ENCODE data around the gene FBXL2.
"Not testable (repeated sequence)": the region's sequence is repeated elsewhere in the genome, so short reads cannot be mapped to it uniquely, and the experiment has no call there.

Gene FBXL2

DNA sequence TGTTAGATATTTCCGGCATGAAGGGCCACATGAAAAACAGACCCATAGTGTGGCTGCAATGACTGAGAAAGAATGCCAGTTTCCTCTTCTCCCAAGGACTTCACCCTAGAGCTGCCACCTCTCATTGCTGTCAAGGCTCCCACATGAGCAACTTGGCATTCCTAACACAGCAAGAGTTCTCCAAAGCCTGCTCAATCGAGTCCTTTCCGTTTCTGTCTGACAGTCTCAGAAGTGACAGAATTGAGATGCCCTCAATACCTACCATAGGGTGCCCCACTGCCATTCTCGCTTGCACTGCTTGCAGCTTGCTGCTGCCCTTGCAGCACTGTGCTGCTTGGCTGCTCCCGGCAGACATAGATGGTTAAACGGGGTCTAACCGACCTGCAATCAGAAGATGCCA, 118.7 kb downstream of the FBXL2 start:
- DNase-seq (ENCODE audit: extremely low read depth, low read depth), result no peak
- TF ChIP-seq, protein P1, sequence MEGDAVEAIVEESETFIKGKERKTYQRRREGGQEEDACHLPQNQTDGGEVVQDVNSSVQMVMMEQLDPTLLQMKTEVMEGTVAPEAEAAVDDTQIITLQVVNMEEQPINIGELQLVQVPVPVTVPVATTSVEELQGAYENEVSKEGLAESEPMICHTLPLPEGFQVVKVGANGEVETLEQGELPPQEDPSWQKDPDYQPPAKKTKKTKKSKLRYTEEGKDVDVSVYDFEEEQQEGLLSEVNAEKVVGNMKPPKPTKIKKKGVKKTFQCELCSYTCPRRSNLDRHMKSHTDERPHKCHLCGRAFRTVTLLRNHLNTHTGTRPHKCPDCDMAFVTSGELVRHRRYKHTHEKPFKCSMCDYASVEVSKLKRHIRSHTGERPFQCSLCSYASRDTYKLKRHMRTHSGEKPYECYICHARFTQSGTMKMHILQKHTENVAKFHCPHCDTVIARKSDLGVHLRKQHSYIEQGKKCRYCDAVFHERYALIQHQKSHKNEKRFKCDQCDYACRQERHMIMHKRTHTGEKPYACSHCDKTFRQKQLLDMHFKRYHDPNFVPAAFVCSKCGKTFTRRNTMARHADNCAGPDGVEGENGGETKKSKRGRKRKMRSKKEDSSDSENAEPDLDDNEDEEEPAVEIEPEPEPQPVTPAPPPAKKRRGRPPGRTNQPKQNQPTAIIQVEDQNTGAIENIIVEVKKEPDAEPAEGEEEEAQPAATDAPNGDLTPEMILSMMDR (IDR thresholded peaks at IDR 0.05; ENCODE audit: low read depth, low read length), result no peak

- TF ChIP-seq, protein P1 (IDR thresholded peaks at IDR 0.05; ENCODE audit: low read depth, low read length), result no peak
- DNase-seq (ENCODE audit: extremely low read depth, low read depth), result no peak
Observed at GRCh38 chr3:33398410-33398809, 121.2 kb downstream of the FBXL2 start.

- TF ChIP-seq, protein P1 (IDR thresholded peaks at IDR 0.05; ENCODE audit: low read depth, low read length), result no peak
- no peak for DNase-seq (ENCODE audit: extremely low read depth, low read depth)
Observed at GRCh38 chr3:33401781-33402180, 124.5 kb downstream of the FBXL2 start.

DNA sequence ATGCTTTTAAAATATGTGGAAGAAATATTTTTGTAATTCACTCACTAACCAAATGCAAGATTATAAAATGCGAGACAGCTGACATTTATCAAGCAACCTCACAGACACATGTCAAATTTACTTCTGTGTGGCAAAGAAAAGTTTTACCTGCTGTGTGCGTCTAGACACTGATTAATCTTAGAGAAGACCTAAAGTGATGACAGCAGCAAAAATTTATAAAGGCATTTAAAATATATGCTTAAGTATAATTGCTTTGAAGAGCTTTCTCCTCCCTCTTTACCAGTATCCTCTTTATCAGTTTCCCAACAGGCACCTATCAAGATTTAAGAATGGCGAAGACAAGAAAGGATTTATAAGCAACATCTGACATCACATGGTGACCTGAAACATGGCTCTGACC, 125.7 kb downstream of the FBXL2 start:
- no peak for DNase-seq (ENCODE audit: extremely low read depth, low read depth)
- TF ChIP-seq, protein P1 (IDR thresholded peaks at IDR 0.05; ENCODE audit: low read depth, low read length), result no peak

DNA sequence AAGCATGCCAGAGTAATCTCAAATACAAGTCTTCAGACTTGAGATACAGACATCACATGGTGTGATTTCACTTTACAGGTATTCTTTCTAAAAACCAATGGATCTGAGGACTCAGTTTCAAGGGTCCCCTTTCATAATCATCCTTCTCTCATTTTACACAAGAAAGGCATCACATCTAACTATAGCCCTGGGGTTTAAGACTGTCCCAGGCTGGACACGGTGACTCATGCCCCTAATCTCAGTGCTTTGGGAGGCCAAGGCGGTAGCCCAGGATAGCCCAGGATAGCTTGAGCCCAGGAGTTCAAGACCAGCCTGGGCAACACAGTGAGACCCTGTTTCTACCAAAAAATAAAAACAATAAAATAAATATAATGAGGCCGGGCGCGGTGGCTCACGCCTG, 126.5 kb downstream of the FBXL2 start:
- no peak for DNase-seq (ENCODE audit: extremely low read depth, low read depth)
- TF ChIP-seq, protein P1 (IDR thresholded peaks at IDR 0.05; ENCODE audit: low read depth, low read length), result no peak

DNA sequence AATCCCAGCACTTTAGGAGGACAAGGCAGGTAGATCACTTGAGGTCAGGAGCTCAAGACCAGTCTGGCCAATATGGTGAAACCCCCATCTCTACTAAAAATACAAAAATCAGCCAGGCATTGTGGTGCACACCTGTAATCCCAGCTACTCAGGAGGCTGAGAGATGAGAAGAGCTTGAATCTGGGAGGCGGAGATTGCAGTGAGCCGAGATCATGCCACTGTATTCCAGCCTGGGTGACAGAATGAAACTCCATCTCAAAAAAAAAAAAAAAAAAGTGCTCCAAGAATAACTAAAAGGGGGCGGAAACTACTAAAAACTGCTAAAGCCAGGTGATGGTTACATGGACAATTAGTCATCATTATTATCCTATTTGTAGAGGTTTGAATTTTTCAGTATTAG, 133.6 kb downstream of the FBXL2 start:
- not testable (repeated sequence) for DNase-seq (ENCODE audit: extremely low read depth, low read depth)

GRCh38 chr3:33417066-33417673, 139.9 kb downstream of the FBXL2 start:
- no peak for DNase-seq (ENCODE audit: extremely low read depth, low read depth)
- TF ChIP-seq, protein P1 (IDR thresholded peaks at IDR 0.05; ENCODE audit: low read depth, low read length), result no peak

- no peak for DNase-seq (ENCODE audit: extremely low read depth, low read depth)
- TF ChIP-seq, protein P1 (IDR thresholded peaks at IDR 0.05; ENCODE audit: low read depth, low read length), result no peak
Observed at GRCh38 chr3:33419948-33420347, 142.7 kb downstream of the FBXL2 start.
